SH-SY5Y (cell line): Measurements from ENCODE around the gene GTF2IRD1.

Source experiments
- GATA2 ChIP-seq: IDR thresholded peaks from 2 replicates; pipeline ENCODE4 v1.6.1; 2011; ENCODE audit warnings: mild to moderate bottlenecking, low read depth, low read length
- GATA3 ChIP-seq: IDR thresholded peaks from 2 replicates; pipeline ENCODE4 v1.6.1; 2011; ENCODE audit warnings: low read depth, mild to moderate bottlenecking, low read length, moderate library complexity

GTF2IRD1 gene

GRCh38 chr7:74457007-74457406, 3.3 kb downstream of the GTF2IRD1 start:
- TF ChIP-seq GATA2 (no peak), GATA3 (no peak)

GRCh38 chr7:74461970-74462706, 8.4 kb downstream of the GTF2IRD1 start:
- TF ChIP-seq GATA2, result no peak
- TF ChIP-seq GATA3, result no peak

GRCh38 chr7:74462707-74463100, 9.0 kb downstream of the GTF2IRD1 start:
- TF ChIP-seq GATA3 (no peak), GATA2 (no peak)

GRCh38 chr7:74464931-74465886, 11.5 kb downstream of the GTF2IRD1 start:
- TF ChIP-seq GATA3 (no peak), GATA2 (no peak)

GRCh38 chr7:74466196-74466813, 12.6 kb downstream of the GTF2IRD1 start:
- TF ChIP-seq GATA3, result no peak
- TF ChIP-seq GATA2, result peak; percentile 83

GRCh38 chr7:74467876-74468275, 14.2 kb downstream of the GTF2IRD1 start:
- TF ChIP-seq GATA3, result no peak
- TF ChIP-seq GATA2, result no peak

- TF ChIP-seq GATA3 (no peak), GATA2 (no peak)
Measured at GRCh38 chr7:74470504-74470903, 16.8 kb downstream of the GTF2IRD1 start.

GRCh38 chr7:74473116-74473515, 19.4 kb downstream of the GTF2IRD1 start:
- no peak for TF ChIP-seq GATA3

- TF ChIP-seq GATA2 (no peak), GATA3 (no peak)
Measured at GRCh38 chr7:74474271-74474865, 20.7 kb downstream of the GTF2IRD1 start.

- TF ChIP-seq GATA2 (no peak), GATA3 (no peak)
Measured at GRCh38 chr7:74475243-74475986, 21.7 kb downstream of the GTF2IRD1 start.

- TF ChIP-seq GATA3 (no peak), GATA2 (no peak)
Measured at GRCh38 chr7:74475987-74476350, 22.3 kb downstream of the GTF2IRD1 start.

- TF ChIP-seq GATA3 (no peak), GATA2 (no peak)
Measured at GRCh38 chr7:74476626-74477025, 22.9 kb downstream of the GTF2IRD1 start.

GRCh38 chr7:74478671-74479065, 25.0 kb downstream of the GTF2IRD1 start:
- TF ChIP-seq GATA3, result no peak
